BJ (cell line): ENCODE results near the gene WDR1. TPM values are rescaled to one million over a fixed set of nuclear protein-coding genes. Genes with fewer than 3 reads are reported as not detected.

Experiments
- CTCF ChIA-PET: fragments of 350-600 bp; formaldehyde crosslinking; extraction: SDS; loops from one replicate; lab custom pipeline; 2021; ENCODE audit warnings: antibody characterized with exemption, inconsistent platforms; lab: Yijun Ruan, JAX
- POLR2A ChIA-PET: fragments of 300-600 bp; sonication (Branson Sonifier 250); formaldehyde crosslinking; extraction: SDS; loops from one replicate; lab custom pipeline; 2021; ENCODE audit warnings: antibody characterized with exemption; lab: Charles Lee
- DNase-seq: peaks from one replicate; pipeline ENCODE4 v3.0.0-alpha.2; 2011; ENCODE audit warnings: low read depth
- H3K27me3 ChIP-seq: 2 replicates; pipeline ENCODE4 v1.6.0; 2011; ENCODE audit warnings: low read length; ENCODE audit not compliant: control insufficient read depth, insufficient read depth
- H3K36me3 ChIP-seq: 2 replicates; pipeline ENCODE4 v1.5.1; 2011; ENCODE audit warnings: low read length; ENCODE audit not compliant: control insufficient read depth, insufficient read depth
- H3K4me3 ChIP-seq: 2 replicates; pipeline ENCODE4 v1.5.1; 2011; ENCODE audit warnings: low read depth, mild to moderate bottlenecking, control low read depth, low read length
- polyA plus RNA-seq: library from polyadenylated mRNA; depleted of rRNA; stranded (reverse); fragments of >200 nt; gene quantifications from 2 replicates; pipeline ENCODE4 v1.2.3, GENCODE V29; 2011
- TF ChIP-seq, protein P1 (sequence below): IDR thresholded peaks from 2 replicates; pipeline ENCODE4 v1.5.1; 2011; ENCODE audit warnings: low read depth, mild to moderate bottlenecking, control low read depth, inconsistent platforms, low read length, moderate library complexity; ENCODE audit not compliant: insufficient read depth

WDR1 gene
- polyA plus RNA-seq, 1 experiment, result 952 TPM

DNA sequence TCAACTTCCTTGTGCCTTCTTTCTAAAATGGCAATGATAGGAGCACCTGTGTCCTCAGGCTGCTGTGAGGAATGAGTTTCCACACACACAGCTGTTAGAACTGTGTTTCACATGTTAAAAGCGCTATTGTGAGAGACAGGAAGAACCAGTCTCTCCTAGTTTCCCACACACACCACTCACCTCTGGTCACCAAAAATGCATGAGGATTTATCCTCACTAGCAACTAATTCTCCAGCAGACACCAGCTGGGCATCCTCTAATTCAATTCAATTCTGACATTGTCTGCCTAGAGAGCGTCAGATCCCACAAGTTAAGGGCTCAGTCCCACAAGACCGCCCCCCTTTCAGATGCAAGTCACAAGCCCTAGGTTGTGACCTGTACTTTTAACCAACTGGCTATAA lies 66.3 kb downstream of the WDR1 start:
- POLR2A ChIA-PET, result no interaction called here
- no peak overlapping the region for H3K4me3 ChIP-seq
- CTCF ChIA-PET, result interaction anchor here (1.4 to 1.9 kb wide), 2 partner anchors 10 to 17 kb away, joined by 4 to 5 read pairs; no protein-coding TSS in a partner anchor

GRCh38 chr4:10048941-10049697 lies 67.5 kb downstream of the WDR1 start:
- no peak for DNase-seq
- no peaks in the 10 kb centered on the region for H3K36me3 ChIP-seq
- H3K4me3 ChIP-seq, result no peak overlapping the region
- CTCF ChIA-PET, result interaction anchor here (0.7 to 1.9 kb wide), 3 partner anchors 9 to 15 kb away, joined by 4 to 5 read pairs (median 4); no protein-coding TSS in a partner anchor
- POLR2A ChIA-PET, result no interaction called here
- no peaks in the 10 kb centered on the region for H3K27me3 ChIP-seq
- TF ChIP-seq, protein P1, sequence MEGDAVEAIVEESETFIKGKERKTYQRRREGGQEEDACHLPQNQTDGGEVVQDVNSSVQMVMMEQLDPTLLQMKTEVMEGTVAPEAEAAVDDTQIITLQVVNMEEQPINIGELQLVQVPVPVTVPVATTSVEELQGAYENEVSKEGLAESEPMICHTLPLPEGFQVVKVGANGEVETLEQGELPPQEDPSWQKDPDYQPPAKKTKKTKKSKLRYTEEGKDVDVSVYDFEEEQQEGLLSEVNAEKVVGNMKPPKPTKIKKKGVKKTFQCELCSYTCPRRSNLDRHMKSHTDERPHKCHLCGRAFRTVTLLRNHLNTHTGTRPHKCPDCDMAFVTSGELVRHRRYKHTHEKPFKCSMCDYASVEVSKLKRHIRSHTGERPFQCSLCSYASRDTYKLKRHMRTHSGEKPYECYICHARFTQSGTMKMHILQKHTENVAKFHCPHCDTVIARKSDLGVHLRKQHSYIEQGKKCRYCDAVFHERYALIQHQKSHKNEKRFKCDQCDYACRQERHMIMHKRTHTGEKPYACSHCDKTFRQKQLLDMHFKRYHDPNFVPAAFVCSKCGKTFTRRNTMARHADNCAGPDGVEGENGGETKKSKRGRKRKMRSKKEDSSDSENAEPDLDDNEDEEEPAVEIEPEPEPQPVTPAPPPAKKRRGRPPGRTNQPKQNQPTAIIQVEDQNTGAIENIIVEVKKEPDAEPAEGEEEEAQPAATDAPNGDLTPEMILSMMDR, result no peak

More for the DNA sequence above, 66.3 kb downstream of the WDR1 start:
- H3K36me3 ChIP-seq, result no peaks in the 10 kb centered on the region
- TF ChIP-seq, protein P1, result no peak
- H3K27me3 ChIP-seq, result no peaks in the 10 kb centered on the region
- DNase-seq, result no peak

DNA sequence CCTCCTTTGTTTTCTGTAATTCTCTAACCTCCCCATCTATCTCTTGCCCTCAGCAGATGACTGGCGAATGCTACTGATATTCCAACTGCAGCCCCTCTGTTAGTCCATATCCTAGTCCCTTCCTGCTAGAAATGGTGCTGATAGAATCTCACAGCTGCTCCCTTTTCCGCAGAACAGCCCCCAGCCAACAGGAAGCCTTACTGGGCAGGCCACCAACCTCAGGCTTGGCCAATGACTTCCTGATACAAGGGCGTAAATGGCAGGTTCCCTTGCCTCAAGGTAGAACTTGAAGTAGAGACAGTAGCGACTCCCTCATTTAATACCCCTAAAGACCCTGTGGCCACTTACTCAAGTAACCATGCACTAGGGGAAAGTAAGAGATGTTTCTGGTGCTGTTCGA lies 68.6 kb downstream of the WDR1 start:
- TF ChIP-seq, protein P1, result no peak
- POLR2A ChIA-PET, result no interaction called here
- no peaks in the 10 kb centered on the region for H3K36me3 ChIP-seq
- CTCF ChIA-PET, result interaction anchor here (1.2 kb wide), 1 partner anchor 9 kb away, joined by 3 read pairs; no protein-coding TSS in a partner anchor
- DNase-seq, result no peak
- no peaks in the 10 kb centered on the region for H3K27me3 ChIP-seq
- no peak overlapping the region for H3K4me3 ChIP-seq

DNA sequence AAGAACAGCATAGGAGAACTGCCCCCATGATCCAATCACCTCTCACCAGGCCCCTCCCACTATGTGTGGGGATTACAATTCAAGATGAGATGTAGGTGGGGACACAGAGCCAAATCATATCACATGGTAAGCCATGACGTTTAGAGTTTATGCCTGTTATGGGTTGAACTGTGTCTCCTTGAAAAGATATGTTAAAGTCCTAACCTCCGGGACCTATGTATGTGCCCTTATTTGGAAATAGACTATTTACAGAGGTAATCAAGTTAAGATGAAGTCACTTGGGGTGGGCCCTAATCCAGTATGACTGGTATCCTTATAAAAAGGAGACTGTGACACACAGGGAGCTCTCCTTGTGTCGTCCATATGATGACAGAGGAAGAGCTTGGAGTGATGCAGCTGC lies 70.1 kb downstream of the WDR1 start:
- H3K36me3 ChIP-seq, result no peaks in the 10 kb centered on the region
- ChIA-PET CTCF (interaction anchor here (1.0 kb wide), 1 partner anchor 18 kb away, joined by 4 read pairs; no protein-coding TSS in a partner anchor), POLR2A (no interaction called here)
- H3K4me3 ChIP-seq, result no peak overlapping the region
- no peaks in the 10 kb centered on the region for H3K27me3 ChIP-seq
- no peak for DNase-seq
- TF ChIP-seq, protein P1, result no peak

DNA sequence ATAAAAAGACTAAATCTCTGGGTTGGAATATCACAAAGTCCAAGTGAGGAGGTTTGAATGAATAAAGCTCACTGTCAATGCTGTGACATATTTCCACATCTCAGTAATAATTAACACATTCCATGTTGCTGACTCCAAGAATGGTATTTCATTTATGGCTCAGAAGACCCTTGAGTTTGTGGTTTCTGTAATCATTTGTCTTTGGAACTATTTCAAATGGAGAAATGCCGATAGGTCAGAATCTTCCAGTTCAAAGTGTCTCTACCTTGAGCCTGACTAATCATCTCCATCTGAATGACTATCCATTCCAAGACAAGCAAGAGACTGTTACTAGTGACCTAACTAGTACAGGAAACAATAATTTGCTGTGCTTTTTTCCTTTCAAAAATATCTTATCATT lies 71.1 kb downstream of the WDR1 start:
- no peaks in the 10 kb centered on the region for H3K36me3 ChIP-seq
- DNase-seq, result no peak
- POLR2A ChIA-PET, result no interaction called here
- TF ChIP-seq, protein P1, result no peak
- H3K27me3 ChIP-seq, result no peaks in the 10 kb centered on the region
- CTCF ChIA-PET, result interaction anchor here (1.4 kb wide), 1 partner anchor 31 kb away, joined by 4 read pairs; no protein-coding TSS in a partner anchor
- H3K4me3 ChIP-seq, result no peak overlapping the region
